22Rv1 (cell line): ENCODE data around the gene RICTOR.

Experiments used
- CTCF ChIP-seq: fragments of 450-650 bp; IDR thresholded peaks from 2 replicates; pipeline ENCODE4 v1.5.1; 2017; ENCODE audit warnings: mild to moderate bottlenecking
- ZFX ChIP-seq: fragments of 450-650 bp; IDR thresholded peaks from 2 replicates; pipeline ENCODE4 v1.6.1; 2017; ENCODE audit warnings: antibody characterized with exemption, borderline replicate concordance

GRCh38 chr5:38905516-38905915 lies 168.7 kb downstream of the RICTOR start:
- TF ChIP-seq CTCF: no peak
- TF ChIP-seq ZFX: no peak
